ENCODE data around the gene TLR9.
"Not testable (repeated sequence)": the region's sequence is repeated elsewhere in the genome, so short reads cannot be mapped to it uniquely, and the experiment has no call there.

Gene TLR9

GRCh38 chr3:52225452-52226228 lies at the start of gene TLR9:
TSS of gene TLR9 (minus strand) at chr3:52225645. CDS start at chr3:52225529, 116 bp downstream.
- DNase-seq = no peak

- not testable (repeated sequence) for DNase-seq
Measured at GRCh38 chr3:52274781-52275180, 49.3 kb upstream of the TLR9 start.

- no peak for DNase-seq
Measured at GRCh38 chr3:52272831-52273230, 47.4 kb upstream of the TLR9 start.

- DNase-seq = not testable (repeated sequence)
Measured at GRCh38 chr3:52272172-52272571, 46.7 kb upstream of the TLR9 start.

- DNase-seq = no peak
Measured at GRCh38 chr3:52270252-52270754, 44.9 kb upstream of the TLR9 start.

GRCh38 chr3:52269776-52270175 lies 44.3 kb upstream of the TLR9 start:
- no peak for DNase-seq

GRCh38 chr3:52268036-52268435 lies 42.6 kb upstream of the TLR9 start:
- no peak for DNase-seq

GRCh38 chr3:52265387-52265786 lies 39.9 kb upstream of the TLR9 start:
- DNase-seq = no peak

GRCh38 chr3:52262447-52262846 lies 37.0 kb upstream of the TLR9 start:
- DNase-seq = no peak

GRCh38 chr3:52259448-52259847 lies 34.0 kb upstream of the TLR9 start:
- no peak for DNase-seq

- no peak for DNase-seq
Measured at GRCh38 chr3:52259035-52259434, 33.6 kb upstream of the TLR9 start.

- DNase-seq = no peak
Measured at GRCh38 chr3:52257911-52258310, 32.5 kb upstream of the TLR9 start.

- no peak for DNase-seq
Measured at GRCh38 chr3:52256622-52257021, 31.2 kb upstream of the TLR9 start.

GRCh38 chr3:52256159-52256558 lies 30.7 kb upstream of the TLR9 start:
- no peak for DNase-seq

GRCh38 chr3:52254608-52255007 lies 29.2 kb upstream of the TLR9 start:
- DNase-seq = no peak

- DNase-seq = no peak
Measured at GRCh38 chr3:52253314-52254304, 28.2 kb upstream of the TLR9 start.

GRCh38 chr3:52250122-52250521 lies 24.7 kb upstream of the TLR9 start:
- DNase-seq = no peak

GRCh38 chr3:52249683-52250082 lies 24.2 kb upstream of the TLR9 start:
- DNase-seq = no peak

GRCh38 chr3:52248816-52249547 lies 23.5 kb upstream of the TLR9 start:
- no peak for DNase-seq

GRCh38 chr3:52248165-52248541 lies 22.7 kb upstream of the TLR9 start:
- DNase-seq = no peak

GRCh38 chr3:52247409-52248164 lies 22.1 kb upstream of the TLR9 start:
- DNase-seq = no peak

- DNase-seq = no peak
Measured at GRCh38 chr3:52246728-52247408, 21.4 kb upstream of the TLR9 start.

Data from NCI-H1436 treated with DMSO at 0.1 percent for 48 hours (cell line).